Body of pancreas (tissue), 4 donors: ENCODE results near the gene CTNNB1.

ENCODE experiments used
- POLR2A ChIP-seq, 3 donors: fragments of 450-650 bp; IDR thresholded peaks; one replicate each; pipeline ENCODE4 v1.6.1; 2016; ENCODE audit warnings: antibody characterized with exemption in 3 of 3, mild to moderate bottlenecking in 2 of 3
- TF ChIP-seq, protein P1 (sequence below), 7 experiments: fragments of 450-650 bp in 4 of 7; fragments of 200-600 bp in 3 of 7; sonication (generic) in 3 of 7; IDR thresholded peaks; one replicate each; pipeline ENCODE4 v1.5.1; 2016 to 2019; ENCODE audit warnings: antibody characterized with exemption in 7 of 7

DNA sequence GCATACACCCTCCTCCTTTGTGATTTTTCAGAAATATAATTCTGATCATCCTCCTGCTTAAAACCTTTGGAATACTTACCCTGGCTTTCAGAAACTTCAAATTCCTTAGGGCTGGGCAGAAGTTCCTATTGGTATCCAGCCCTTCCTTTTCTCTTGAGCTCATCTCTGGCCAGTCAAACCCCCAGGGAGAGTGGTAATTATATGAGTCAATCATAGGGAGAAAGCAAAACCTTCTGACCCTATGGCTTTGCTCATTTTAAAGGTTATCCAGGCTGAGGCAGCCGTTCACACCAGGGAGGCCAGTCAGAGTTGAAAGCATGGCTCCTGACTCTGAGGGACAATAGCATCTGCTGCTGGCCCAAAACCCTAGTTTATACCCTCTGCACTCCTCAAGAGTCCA lies 23.9 kb upstream of the CTNNB1 start:
- TF ChIP-seq, protein P1, sequence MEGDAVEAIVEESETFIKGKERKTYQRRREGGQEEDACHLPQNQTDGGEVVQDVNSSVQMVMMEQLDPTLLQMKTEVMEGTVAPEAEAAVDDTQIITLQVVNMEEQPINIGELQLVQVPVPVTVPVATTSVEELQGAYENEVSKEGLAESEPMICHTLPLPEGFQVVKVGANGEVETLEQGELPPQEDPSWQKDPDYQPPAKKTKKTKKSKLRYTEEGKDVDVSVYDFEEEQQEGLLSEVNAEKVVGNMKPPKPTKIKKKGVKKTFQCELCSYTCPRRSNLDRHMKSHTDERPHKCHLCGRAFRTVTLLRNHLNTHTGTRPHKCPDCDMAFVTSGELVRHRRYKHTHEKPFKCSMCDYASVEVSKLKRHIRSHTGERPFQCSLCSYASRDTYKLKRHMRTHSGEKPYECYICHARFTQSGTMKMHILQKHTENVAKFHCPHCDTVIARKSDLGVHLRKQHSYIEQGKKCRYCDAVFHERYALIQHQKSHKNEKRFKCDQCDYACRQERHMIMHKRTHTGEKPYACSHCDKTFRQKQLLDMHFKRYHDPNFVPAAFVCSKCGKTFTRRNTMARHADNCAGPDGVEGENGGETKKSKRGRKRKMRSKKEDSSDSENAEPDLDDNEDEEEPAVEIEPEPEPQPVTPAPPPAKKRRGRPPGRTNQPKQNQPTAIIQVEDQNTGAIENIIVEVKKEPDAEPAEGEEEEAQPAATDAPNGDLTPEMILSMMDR (IDR thresholded peaks at IDR 0.05): no peak
- TF ChIP-seq POLR2A (IDR thresholded peaks at IDR 0.05): no peak
